GM11168 (cell line): ENCODE results near the gene LCOR.
"Not testable (repeated sequence)": the region's sequence is repeated elsewhere in the genome, so short reads cannot be mapped to it uniquely, and the experiment has no call there.

ENCODE experiments used
- in situ Hi-C: fragments of 300-500 bp; cut with MboI; formaldehyde crosslinking; loops from one replicate; pipeline ENCODE4 v1.12.0; 2022; ENCODE audit warnings: low sequenced_read_pairs; ENCODE audit not compliant: unreplicated experiment

Gene LCOR

DNA sequence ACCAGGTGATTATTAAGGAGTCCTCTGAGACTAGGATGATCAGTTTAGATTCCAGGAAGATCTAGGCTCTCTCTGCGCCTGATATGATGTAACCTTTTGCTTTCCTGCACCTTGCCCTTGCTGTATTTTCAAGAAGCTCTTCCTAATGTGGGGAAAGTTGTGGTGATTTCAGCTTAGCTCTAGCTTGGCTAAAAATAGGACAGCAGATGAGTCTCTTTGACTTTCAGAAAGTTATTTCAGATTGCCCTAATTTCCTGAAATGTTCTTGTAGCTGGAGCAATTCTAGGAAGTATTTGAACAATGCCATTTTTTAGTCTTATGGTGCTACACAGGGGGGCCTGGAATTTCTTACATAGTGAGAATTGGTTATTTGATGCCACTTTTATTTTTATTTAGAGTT lies 3.8 kb downstream of the LCOR start:
- in situ Hi-C loops: no loop called here

DNA sequence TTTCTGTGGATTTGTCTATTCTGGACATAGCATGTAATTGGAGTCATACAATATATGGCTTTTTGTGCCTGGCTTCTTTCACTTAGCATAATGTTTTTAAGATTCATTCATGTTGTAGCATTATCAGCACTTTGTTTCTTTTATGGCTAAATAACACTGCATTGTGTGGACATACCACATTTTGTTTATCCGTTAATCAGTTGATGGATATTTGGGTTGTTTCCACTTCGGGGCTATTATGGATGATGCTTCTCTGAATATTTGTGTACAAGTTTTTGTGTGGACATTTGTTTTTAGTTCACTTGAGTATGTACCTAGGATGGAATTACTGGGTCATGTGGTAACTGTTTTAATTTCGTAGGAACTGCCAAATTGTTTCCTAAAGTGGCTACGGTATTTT lies 6.4 kb downstream of the LCOR start:
- in situ Hi-C loops: no loop called here

GRCh38 chr10:96840841-96841518 lies 8.9 kb downstream of the LCOR start:
- in situ Hi-C loops: no loop called here

GRCh38 chr10:96842896-96843723 lies 11.0 kb downstream of the LCOR start:
- in situ Hi-C loops: no loop called here

- in situ Hi-C loops: no loop called here
Observed at GRCh38 chr10:96843823-96844222, 11.7 kb downstream of the LCOR start.

DNA sequence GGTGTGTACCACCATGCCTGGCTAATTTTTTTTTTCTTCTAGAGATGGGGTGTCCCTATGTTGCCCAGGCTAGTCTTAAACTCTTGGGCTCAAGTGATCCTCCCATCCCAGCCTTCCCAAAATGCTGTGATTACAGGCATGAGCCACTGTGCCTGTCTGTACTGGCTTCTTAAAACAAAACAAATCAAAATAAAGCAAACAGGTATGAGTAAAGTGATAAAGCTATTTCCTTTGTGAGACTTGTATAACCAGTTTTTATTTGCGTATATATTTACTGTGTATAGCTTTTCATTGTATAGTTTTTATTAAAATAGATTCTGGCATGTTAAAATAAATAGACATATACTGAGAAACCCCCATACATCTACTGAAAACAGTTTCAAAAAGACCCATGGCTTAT lies 14.3 kb downstream of the LCOR start:
- in situ Hi-C loops: no loop called here

- in situ Hi-C loops: no loop called here
Observed at GRCh38 chr10:96846926-96847325, 14.8 kb downstream of the LCOR start.

DNA sequence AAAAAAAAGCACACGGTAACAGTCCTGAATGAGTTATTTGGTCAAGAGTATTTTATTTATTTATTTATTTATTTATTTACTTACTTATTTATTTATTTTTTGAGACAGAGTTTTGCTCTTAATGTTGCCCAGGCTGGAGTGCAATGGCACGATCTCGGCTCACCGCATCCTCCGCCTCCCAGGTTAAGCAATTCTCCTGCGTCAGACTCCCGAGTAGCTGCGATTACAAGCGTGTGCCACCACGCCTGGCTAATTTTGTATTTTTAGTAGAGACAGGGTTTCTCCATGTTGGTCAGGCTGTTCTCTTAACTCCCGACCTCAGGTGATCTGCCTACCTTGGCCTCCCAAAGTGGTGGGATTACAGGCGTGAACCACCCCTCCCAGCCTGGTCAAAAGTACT lies 15.3 kb downstream of the LCOR start:
- in situ Hi-C loops: not testable (repeated sequence)

DNA sequence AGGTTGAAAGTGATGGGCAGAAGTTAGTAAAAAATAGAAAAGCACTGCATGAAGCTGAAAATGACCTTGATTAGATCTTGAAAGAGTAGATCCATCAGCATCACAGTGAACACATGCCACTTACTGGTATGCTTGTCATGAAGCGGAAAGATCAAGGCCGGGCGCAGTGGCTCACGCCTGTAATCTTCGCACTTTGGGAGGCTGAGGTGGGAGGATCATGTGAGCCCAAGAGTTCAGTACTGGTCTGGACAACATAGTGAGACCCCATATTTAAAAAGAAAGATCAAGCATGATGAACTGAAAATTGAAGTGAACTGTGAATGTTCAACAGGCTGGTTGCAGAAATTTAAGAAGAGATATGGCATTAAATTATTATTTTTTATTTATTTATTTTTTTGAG lies 18.0 kb downstream of the LCOR start:
- in situ Hi-C loops: no loop called here

GRCh38 chr10:96850825-96851224 lies 18.7 kb downstream of the LCOR start:
- in situ Hi-C loops: no loop called here

DNA sequence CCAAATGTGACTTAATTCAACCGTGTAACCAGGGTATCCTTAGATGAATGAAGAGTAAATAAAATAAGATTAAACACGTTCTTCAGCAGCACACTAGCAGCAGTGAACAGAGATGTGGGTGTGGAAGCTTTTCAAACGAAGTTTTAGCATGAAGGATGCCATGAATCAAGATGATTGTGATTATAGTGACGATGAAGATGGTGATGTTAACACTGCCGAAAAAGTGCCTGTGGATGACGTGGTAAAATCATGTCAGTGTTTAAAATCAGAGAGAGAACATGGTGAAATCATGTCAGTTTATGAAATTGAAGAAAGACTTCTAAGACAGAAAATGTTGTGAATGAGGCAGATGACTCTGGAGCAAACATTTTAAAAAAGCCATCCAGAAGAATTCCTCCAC lies 19.2 kb downstream of the LCOR start:
- in situ Hi-C loops: no loop called here

GRCh38 chr10:96856317-96856716 lies 24.2 kb downstream of the LCOR start:
- in situ Hi-C loops: no loop called here

DNA sequence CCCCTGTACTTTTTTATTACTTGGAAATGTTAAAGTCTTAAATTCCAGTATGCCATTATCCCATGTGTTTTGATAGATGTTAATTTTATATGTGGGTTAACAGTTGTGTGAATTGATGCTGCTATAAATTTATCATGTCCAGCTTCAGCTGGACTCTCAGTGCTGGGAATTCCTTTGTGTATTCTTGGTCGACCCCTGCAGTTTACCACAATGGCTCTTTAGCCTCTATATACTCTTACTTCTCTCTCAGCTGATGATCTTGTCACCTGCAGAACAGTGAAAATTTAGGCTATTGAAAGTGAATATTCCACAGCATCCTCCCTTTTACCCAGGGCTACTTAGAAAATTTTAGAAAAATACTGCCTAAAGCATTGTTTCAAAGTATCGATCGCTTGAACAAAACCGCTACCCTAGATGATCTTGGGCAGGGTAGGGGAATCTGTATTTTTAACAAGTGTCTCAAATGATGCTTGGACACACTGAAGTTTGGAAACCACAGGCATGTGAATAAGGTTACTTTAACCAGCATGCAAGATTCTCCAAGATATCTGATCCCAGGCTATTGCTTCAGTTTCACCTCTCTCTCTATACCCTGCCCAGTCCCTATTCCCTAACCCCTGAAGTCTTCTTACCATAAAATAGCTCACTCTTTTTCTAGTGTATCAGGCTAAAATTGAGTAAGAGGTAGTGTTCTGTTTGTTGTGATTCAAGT lies 25.4 kb downstream of the LCOR start:
- in situ Hi-C loops: no loop called here

DNA sequence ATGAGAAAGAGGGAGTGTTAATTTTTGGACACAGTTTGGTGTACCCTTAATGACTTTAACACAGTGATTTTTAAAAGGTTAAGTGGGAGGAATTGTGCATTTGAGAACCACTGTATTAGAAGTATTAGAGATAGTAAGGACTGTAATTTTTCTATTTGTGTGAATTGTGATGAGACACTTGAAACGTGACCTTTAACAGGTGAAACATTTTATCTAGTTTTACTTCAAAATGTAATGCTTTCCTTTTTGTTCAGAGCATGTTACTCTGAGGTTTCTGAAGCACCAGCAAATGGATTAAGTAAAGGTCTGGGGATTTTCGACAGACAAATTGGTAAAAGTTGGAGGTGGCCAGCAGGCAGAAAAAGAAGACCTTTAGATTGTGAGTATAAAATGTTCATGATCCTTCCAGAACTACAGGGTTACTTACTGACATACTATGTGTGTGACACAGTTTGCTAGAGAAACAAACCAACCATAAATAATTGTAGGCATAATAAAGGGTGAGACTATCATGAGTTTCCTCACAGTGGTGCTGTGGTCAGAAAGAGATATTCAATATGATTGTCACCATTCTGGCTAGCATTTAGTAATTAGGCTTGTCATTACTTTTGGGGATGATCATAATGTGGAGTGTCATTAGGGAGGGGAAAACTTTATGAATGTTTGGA lies 26.1 kb downstream of the LCOR start:
- in situ Hi-C loops: no loop called here

DNA sequence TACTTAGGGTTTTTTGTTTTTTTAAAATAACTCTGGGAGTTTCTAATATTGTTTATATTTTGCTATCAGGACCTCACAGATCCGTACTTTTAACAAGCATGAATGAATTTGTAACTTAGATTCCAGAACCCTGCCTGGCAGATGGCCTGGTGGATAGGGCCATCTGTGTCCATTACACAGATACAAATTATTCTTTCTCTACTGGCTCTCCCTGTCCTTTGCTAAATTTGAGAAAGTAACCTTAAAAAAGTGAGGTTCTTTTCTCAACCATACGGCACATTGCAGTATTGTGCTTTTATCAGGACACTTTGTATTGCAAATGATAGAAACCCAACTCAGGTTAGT lies 26.6 kb downstream of the LCOR start:
- in situ Hi-C loops: no loop called here

- in situ Hi-C loops: no loop called here
Observed at GRCh38 chr10:96860631-96861277, 28.7 kb downstream of the LCOR start.

GRCh38 chr10:96863922-96864543 lies 31.9 kb downstream of the LCOR start:
- in situ Hi-C loops: no loop called here

DNA sequence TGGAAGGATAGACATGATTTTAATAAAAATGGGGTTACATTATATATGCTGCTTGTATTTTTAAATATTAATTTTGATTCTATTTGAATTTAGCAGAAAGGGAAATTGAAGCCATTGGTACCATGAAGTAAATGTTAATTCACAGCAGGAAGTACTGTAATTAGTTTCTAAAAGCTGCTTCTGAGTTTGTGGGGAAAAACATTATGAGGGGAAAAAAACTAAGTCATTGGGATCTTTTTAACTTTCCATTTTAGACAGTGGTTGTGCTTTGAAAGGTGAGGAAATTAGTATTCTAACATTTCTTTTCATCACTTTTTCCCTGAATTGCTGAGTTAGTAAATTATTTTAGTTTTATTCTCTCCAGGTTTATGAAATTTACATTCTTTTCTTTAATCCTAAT lies 41.0 kb downstream of the LCOR start:
- in situ Hi-C loops: no loop called here

- in situ Hi-C loops: no loop called here
Observed at GRCh38 chr10:96873756-96874467, 41.8 kb downstream of the LCOR start.
